GM12864 (cell line): Measurements from ENCODE around the gene NDST1.

ENCODE experiments used
- DNase-seq: peaks from one replicate; pipeline ENCODE4 v3.0.0-alpha.2; 2011; ENCODE audit warnings: low read depth
- H3K4me3 ChIP-seq: 2 replicates; pipeline ENCODE4 v1.5.1; 2011; ENCODE audit warnings: mild to moderate bottlenecking, low read depth, low read length, control low read depth
- TF ChIP-seq, protein P1 (sequence below): IDR thresholded peaks from 2 replicates; pipeline ENCODE4 v1.5.1; 2011; ENCODE audit warnings: low read depth, mild to moderate bottlenecking, moderate library complexity, low read length, control low read depth, inconsistent platforms; ENCODE audit errors: missing control alignments

NDST1 gene

GRCh38 chr5:150551066-150551465, 43.1 kb downstream of the NDST1 start:
- TF ChIP-seq, protein P1, sequence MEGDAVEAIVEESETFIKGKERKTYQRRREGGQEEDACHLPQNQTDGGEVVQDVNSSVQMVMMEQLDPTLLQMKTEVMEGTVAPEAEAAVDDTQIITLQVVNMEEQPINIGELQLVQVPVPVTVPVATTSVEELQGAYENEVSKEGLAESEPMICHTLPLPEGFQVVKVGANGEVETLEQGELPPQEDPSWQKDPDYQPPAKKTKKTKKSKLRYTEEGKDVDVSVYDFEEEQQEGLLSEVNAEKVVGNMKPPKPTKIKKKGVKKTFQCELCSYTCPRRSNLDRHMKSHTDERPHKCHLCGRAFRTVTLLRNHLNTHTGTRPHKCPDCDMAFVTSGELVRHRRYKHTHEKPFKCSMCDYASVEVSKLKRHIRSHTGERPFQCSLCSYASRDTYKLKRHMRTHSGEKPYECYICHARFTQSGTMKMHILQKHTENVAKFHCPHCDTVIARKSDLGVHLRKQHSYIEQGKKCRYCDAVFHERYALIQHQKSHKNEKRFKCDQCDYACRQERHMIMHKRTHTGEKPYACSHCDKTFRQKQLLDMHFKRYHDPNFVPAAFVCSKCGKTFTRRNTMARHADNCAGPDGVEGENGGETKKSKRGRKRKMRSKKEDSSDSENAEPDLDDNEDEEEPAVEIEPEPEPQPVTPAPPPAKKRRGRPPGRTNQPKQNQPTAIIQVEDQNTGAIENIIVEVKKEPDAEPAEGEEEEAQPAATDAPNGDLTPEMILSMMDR, result no peak
- DNase-seq, result no peak
- no peak overlapping the region for H3K4me3 ChIP-seq

GRCh38 chr5:150553402-150553801, 45.5 kb downstream of the NDST1 start:
- no peak overlapping the region for H3K4me3 ChIP-seq
- DNase-seq, result no peak
- TF ChIP-seq, protein P1, result no peak

DNA sequence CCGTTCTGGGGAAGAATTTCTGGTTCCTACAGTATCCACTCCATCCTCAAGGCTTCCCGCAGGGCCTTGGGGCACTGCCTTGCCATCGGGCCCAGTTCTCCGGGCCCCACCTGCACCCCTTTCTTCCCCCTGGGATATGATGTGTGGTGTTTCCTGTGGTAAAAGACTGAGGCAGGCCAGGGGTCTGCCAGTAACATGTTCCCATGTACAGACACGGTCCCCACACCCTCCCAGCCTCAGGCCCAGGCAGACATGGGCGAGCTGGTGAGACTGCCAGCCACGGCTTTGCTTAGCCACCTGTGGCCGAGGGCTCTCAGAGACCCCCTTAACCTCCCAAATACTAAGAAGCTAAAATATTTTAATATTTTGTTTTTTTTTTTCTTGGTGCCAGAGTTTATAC, 46.0 kb downstream of the NDST1 start:
- TF ChIP-seq, protein P1, result no peak
- no peak for DNase-seq
- H3K4me3 ChIP-seq, result no peak overlapping the region

GRCh38 chr5:150554857-150555256, 46.9 kb downstream of the NDST1 start:
- no peak overlapping the region for H3K4me3 ChIP-seq
- DNase-seq, result no peak
- TF ChIP-seq, protein P1, result no peak

DNA sequence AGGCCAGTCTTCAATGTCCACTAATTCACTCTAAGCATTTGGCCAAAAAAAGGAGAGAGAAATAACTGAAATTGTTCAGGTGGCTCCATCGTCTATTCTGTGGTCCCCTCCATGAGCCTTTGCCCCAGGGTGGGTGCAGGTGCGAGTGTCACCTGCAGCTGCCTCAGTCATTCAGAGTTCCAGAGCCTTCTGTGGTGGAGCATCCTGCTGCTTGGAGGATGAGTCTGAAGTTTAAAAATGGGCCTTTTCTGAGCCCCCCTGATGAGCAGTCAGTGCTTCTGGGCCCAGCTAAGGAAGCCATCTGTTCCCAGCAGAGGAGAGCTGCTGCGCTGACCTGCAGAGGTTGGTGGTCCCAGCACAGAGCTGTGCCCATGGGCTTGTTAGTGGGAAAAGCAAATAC, 48.2 kb downstream of the NDST1 start:
- no peak for DNase-seq
- H3K4me3 ChIP-seq, result no peak overlapping the region
- TF ChIP-seq, protein P1, result no peak

- TF ChIP-seq, protein P1, result no peak
- H3K4me3 ChIP-seq, result no peak overlapping the region
- DNase-seq, result no peak
These were observed 49.1 kb downstream of the NDST1 start for GRCh38 chr5:150556859-150557508.

DNA sequence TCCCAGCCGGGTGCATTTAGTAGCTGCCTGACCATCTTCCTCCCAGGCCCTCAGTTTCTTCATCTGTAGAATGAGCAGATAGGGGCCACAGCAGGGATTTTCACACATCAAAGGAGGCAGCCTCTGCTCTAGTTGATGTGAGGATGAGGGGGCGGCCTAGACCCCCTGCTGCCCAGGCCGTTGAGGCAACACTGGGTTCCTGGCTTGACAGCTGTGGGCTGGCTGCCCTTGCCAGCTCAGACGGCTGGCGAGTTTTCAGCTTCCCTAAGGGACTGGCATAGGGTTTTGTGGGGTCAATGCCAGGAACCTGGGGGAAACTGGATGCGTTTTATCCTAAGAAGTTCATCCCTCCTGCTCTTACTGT, 49.6 kb downstream of the NDST1 start:
- no peak overlapping the region for H3K4me3 ChIP-seq
- no peak for DNase-seq
- TF ChIP-seq, protein P1, result no peak
